Sigmoid colon (tissue), 7 donors: ENCODE data around the gene SLC25A5. TPM values are rescaled to one million over a fixed set of nuclear protein-coding genes. Genes with fewer than 3 reads are reported as not detected.
A peak's percentile ranks its signal among the peaks of the same experiment; 100 is the strongest.

ENCODE experiments used
- DNase-seq: peaks from one replicate; pipeline ENCODE4 v3.0.0-alpha.2; 2019
- H3K27ac ChIP-seq, 4 donors: fragments of 200-600 bp; sonication (generic); one replicate each; pipeline ENCODE4 v1.5.1; 2016 to 2019; ENCODE audit warnings: mild to moderate bottlenecking in 1 of 4
- H3K27me3 ChIP-seq, 3 donors: fragments of 200-600 bp; sonication (generic); one replicate each; pipeline ENCODE4 v1.5.1; 2019; ENCODE audit warnings: mild to moderate bottlenecking in 1 of 3
- H3K36me3 ChIP-seq, 4 donors: fragments of 200-600 bp; sonication (generic); one replicate each; pipeline ENCODE4 v1.5.1; 2016 to 2019
- H3K4me1 ChIP-seq, 4 donors: fragments of 200-600 bp; sonication (generic); one replicate each; pipeline ENCODE4 v1.5.1; 2017 to 2019
- H3K4me3 ChIP-seq, 4 donors: fragments of 200-600 bp; sonication (generic); one replicate each; pipeline ENCODE4 v1.5.1; 2017 to 2019; ENCODE audit warnings: mild to moderate bottlenecking in 2 of 4, moderate library complexity in 1 of 4
- H3K9me3 ChIP-seq, 4 donors: fragments of 200-600 bp in 3 of 4; sonication (generic) in 3 of 4; one replicate each; pipeline versions ENCODE4 v1.5.1 to v1.6.1; 2013 to 2019
- EP300 ChIP-seq, 4 donors: sonication (generic); formaldehyde crosslinking; IDR thresholded peaks; one replicate each; pipeline ENCODE4 v1.6.1; 2017; ENCODE audit warnings: antibody characterized with exemption in 4 of 4
- POLR2A ChIP-seq, 2 donors: fragments of 450-650 bp; IDR thresholded peaks; one replicate each; pipeline ENCODE4 v1.6.1; 2016; ENCODE audit warnings: antibody characterized with exemption in 2 of 2, mild to moderate bottlenecking in 2 of 2, moderate library complexity in 2 of 2
- POLR2AphosphoS5 ChIP-seq, 4 donors: sonication (generic); formaldehyde crosslinking; IDR thresholded peaks; one replicate each; pipeline ENCODE4 v1.6.1; 2017; ENCODE audit warnings: antibody characterized with exemption in 4 of 4
- WGBS, 2 donors: extraction: QIAGEN DNeasy Blood & Tissue Kit; methylation state at CpG; one replicate each; pipeline ENCODE4 v1.1.7; 2013; 5-methylcytosine and 5-hydroxymethylcytosine counted together
- intact Hi-C: fragments of 100-400 bp; cut with DNase I; formaldehyde crosslinking; loops from one replicate; pipeline ENCODE4 v1.15.1; 2023
- polyA plus RNA-seq, 3 donors: library from polyadenylated mRNA; stranded (reverse); fragments of 200-250 nt; gene quantifications; one replicate each; pipeline ENCODE4 v1.2.3, GENCODE V29; 2013
- total RNA-seq, 4 donors: library from RNA; depleted of rRNA; stranded (reverse); fragments of >200 nt; gene quantifications; one replicate each; pipeline ENCODE4 v1.1.0, GENCODE V29; 2016
- TF ChIP-seq, protein P1 (sequence below), 4 experiments: fragments of 450-650 bp in 3 of 4; fragments of 200-600 bp in 1 of 4; IDR thresholded peaks; one replicate each; pipeline ENCODE4 v1.5.1; 2016 to 2019; ENCODE audit warnings: antibody characterized with exemption in 4 of 4, mild to moderate bottlenecking in 3 of 4, moderate library complexity in 2 of 4
- donor health status: healthy with polysubstance abuse.
- donor health status: Bipolar disorder and iron deficiency.
- donor health status: healthy.

Gene SLC25A5
- total and polyA plus RNA-seq, 7 donors, result 269 to 2,420 (median 356) TPM

DNA sequence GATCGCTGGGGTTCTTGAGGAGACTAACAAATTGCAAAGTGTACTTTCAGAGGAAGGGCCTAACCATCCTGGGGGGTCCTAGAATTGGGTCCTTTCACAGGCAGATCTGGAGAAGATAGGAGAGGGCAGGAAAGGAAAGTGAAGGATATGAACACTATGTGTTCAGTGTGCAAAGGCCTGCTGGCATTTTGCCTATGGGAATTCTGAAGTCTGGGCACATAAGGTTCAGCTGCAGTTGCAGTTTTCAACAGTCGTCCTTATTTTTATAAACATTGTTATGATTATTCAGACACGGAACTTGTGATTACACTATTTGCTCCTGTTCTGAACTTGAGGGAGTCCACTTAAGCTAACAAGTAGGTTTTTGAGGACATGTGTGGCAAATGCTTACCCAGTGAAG is 1.3 kb upstream of the SLC25A5 start:
- Histone ChIP-seq H3K27ac (no peak overlapping the region), H3K27me3 (peaks cover 0 to 4% (median 0%) of the 10 kb centered on the region in 3 donors), H3K9me3 (no peaks in the 10 kb centered on the region), H3K36me3 (peaks cover 0 to 17% (median 4%) of the 10 kb centered on the region in 4 donors), H3K4me3 (no peak overlapping the region), H3K4me1 (peaks cover 0 to 12% (median 2%) of the 10 kb centered on the region in 4 donors)
- TF ChIP-seq EP300 (IDR thresholded peaks at IDR 0.05) (no peak), POLR2AphosphoS5 (IDR thresholded peaks at IDR 0.05) (no peak), POLR2A (IDR thresholded peaks at IDR 0.05) (no peak)
- intact Hi-C loops, result loop anchor here (5.0 kb wide), 1 partner anchor 230 kb away; the partner anchor contains the start of gene PGRMC1
- 51 to 81% methylated on average over 3 of the region's 3 CpGs for WGBS, 2 donors
- no peak for DNase-seq

GRCh38 chrX:119467433-119467832 is 811 bp upstream of the SLC25A5 start:
- no peak for TF ChIP-seq EP300 (IDR thresholded peaks at IDR 0.05)
- TF ChIP-seq POLR2AphosphoS5 (IDR thresholded peaks at IDR 0.05), result no peak
- no peak for TF ChIP-seq POLR2A (IDR thresholded peaks at IDR 0.05)
- TF ChIP-seq, protein P1, sequence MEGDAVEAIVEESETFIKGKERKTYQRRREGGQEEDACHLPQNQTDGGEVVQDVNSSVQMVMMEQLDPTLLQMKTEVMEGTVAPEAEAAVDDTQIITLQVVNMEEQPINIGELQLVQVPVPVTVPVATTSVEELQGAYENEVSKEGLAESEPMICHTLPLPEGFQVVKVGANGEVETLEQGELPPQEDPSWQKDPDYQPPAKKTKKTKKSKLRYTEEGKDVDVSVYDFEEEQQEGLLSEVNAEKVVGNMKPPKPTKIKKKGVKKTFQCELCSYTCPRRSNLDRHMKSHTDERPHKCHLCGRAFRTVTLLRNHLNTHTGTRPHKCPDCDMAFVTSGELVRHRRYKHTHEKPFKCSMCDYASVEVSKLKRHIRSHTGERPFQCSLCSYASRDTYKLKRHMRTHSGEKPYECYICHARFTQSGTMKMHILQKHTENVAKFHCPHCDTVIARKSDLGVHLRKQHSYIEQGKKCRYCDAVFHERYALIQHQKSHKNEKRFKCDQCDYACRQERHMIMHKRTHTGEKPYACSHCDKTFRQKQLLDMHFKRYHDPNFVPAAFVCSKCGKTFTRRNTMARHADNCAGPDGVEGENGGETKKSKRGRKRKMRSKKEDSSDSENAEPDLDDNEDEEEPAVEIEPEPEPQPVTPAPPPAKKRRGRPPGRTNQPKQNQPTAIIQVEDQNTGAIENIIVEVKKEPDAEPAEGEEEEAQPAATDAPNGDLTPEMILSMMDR (IDR thresholded peaks at IDR 0.05), result no peak
- Histone ChIP-seq H3K9me3 (no peaks in the 10 kb centered on the region), H3K36me3 (peaks cover 0 to 17% (median 4%) of the 10 kb centered on the region in 4 donors), H3K27ac (peak overlapping the region in 3 of 4 donors; percentile 96 to 99 (median 96)), H3K4me3 (peak overlapping the region in 1 of 4 donors; percentile 80), H3K27me3 (peaks cover 0 to 4% (median 0%) of the 10 kb centered on the region in 3 donors), H3K4me1 (peaks cover 0 to 12% (median 2%) of the 10 kb centered on the region in 4 donors)
- 60 to 92% methylated on average over 6 of the region's 6 CpGs for WGBS, 2 donors
- DNase-seq, result no peak
- intact Hi-C loops, result loop anchor here (5.0 kb wide), 1 partner anchor 230 kb away; the partner anchor contains the start of gene PGRMC1

DNA sequence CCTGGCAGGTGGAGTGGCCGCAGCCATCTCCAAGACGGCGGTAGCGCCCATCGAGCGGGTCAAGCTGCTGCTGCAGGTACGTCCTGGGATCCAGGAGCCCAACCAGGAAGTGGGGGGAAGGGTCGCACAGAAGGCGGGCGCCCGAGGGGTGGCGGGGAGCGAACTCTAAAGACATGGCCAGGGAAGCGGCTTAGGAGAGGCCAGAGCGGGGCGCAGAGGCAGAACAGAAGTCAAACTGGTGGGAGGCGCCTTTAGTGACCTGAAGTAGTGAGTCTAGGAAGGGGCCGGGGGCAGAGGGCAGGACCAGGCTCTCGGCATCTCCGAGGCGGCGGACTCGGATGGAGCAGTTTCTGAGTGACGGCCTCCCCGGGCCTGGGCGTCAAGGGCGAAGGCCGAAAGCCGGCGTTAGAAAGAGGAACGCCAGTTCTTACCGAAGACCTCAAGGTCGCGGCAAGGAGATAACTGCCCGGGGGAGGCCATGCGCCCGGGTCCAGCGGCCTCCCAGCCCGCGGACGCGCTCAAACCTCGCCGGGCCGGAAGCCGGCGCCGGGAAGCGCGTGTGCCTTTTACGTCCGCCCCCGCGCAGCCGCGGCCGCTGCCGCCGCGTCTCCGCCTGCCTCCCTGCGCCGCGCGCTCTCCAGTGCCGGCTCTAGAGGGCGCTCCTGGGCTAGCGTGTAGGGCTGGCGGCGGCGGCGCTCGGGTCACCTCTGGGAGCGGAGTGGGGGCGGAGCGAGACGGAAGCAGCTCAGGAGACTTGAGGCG is 488 bp downstream of the SLC25A5 start:
- Histone ChIP-seq H3K27ac (peak overlapping the region; percentile 96 to 99 (median 96)), H3K36me3 (peaks cover 0 to 17% (median 4%) of the 10 kb centered on the region in 4 donors), H3K4me1 (peaks cover 0 to 12% (median 2%) of the 10 kb centered on the region in 4 donors), H3K27me3 (peaks cover 0 to 4% (median 0%) of the 10 kb centered on the region in 3 donors), H3K4me3 (peak overlapping the region; percentile 73 to 80 (median 76)), H3K9me3 (no peaks in the 10 kb centered on the region)
- intact Hi-C loops, result loop anchor here (2.0 to 5.0 kb wide), 4 partner anchors 14 to 322 kb away; partner anchors contain the start of genes PGRMC1, RPL39 and SLC25A43
- TF ChIP-seq POLR2A (IDR thresholded peaks at IDR 0.05), result no peak
- TF ChIP-seq, protein P1 (IDR thresholded peaks at IDR 0.05), result peak; percentile 26 to 63 (median 33)
- TF ChIP-seq POLR2AphosphoS5 (IDR thresholded peaks at IDR 0.05), result peak; percentile 2 to 59 (median 24)
- TF ChIP-seq EP300 (IDR thresholded peaks at IDR 0.05), result no peak
- WGBS, 2 donors, result 0% methylated on average over 78 of the region's 78 CpGs
- DNase-seq, result peak; percentile 93

GRCh38 chrX:119469313-119469635 is 1.0 kb downstream of the SLC25A5 start:
- Histone ChIP-seq H3K27ac (peak overlapping the region; percentile 96 to 99 (median 96)), H3K36me3 (peaks cover 0 to 17% (median 4%) of the 10 kb centered on the region in 4 donors), H3K9me3 (no peaks in the 10 kb centered on the region), H3K27me3 (peaks cover 0 to 4% (median 0%) of the 10 kb centered on the region in 3 donors), H3K4me1 (peaks cover 0 to 12% (median 2%) of the 10 kb centered on the region in 4 donors), H3K4me3 (peak overlapping the region; percentile 73 to 80 (median 76))
- TF ChIP-seq POLR2AphosphoS5 (IDR thresholded peaks at IDR 0.05) (no peak), POLR2A (IDR thresholded peaks at IDR 0.05) (no peak), EP300 (IDR thresholded peaks at IDR 0.05) (no peak)
- TF ChIP-seq, protein P1 (IDR thresholded peaks at IDR 0.05), result no peak
- 2 to 3% methylated on average over 8 of the region's 8 CpGs for WGBS, 2 donors
- intact Hi-C loops, result loop anchor here (2.0 to 5.0 kb wide), 4 partner anchors 14 to 322 kb away; partner anchors contain the start of genes PGRMC1, RPL39 and SLC25A43
- DNase-seq, result no peak
